WTC11 (cell line): ENCODE results near the gene LIN7A. TPM values are rescaled to one million over a fixed set of nuclear protein-coding genes. Genes with fewer than 3 reads are reported as not detected.

Source experiments
- ATAC-seq: fragments of 200-7000 bp; cut with Tn5 transposase; 2 replicates; pipeline ENCODE4 v1.10.0; 2021; ENCODE audit warnings: mild to moderate bottlenecking, moderate library complexity
- CTCF ChIA-PET: fragments of 300-600 bp; sonication (Branson Sonifier 250); formaldehyde crosslinking; loops from one replicate; lab custom pipeline; 2021; ENCODE audit warnings: antibody characterized with exemption; lab: Charles Lee
- POLR2A ChIA-PET: fragments of 350-600 bp; sonication (Branson Sonifier 250); formaldehyde crosslinking; loops from one replicate; lab custom pipeline; 2021; ENCODE audit warnings: antibody characterized with exemption; lab: Charles Lee
- DNase-seq: peaks from one replicate; pipeline ENCODE4 v3.0.0; 2021; ENCODE audit warnings: low spot score
- H3K27ac Mint-ChIP-seq: 2 replicates; pipeline ENCODE4 v1.8.0; 2021; ENCODE audit warnings: mixed read lengths
- H3K27me3 Mint-ChIP-seq: 2 replicates; pipeline ENCODE4 v1.8.0; 2021; ENCODE audit warnings: low read depth, mild to moderate bottlenecking, moderate library complexity, mixed read lengths
- H3K36me3 Mint-ChIP-seq: 2 replicates; pipeline ENCODE4 v1.8.0; 2021; ENCODE audit warnings: mixed read lengths
- H3K4me1 Mint-ChIP-seq: 2 replicates; pipeline ENCODE4 v1.8.0; 2022; ENCODE audit warnings: mixed read lengths
- H3K4me3 Mint-ChIP-seq: 2 replicates; pipeline ENCODE4 v1.8.0; 2021; ENCODE audit warnings: mild to moderate bottlenecking, moderate library complexity, mixed read lengths
- H3K9me3 Mint-ChIP-seq: 2 replicates; pipeline ENCODE4 v1.8.0; 2021; ENCODE audit warnings: mixed read lengths
- EMX1 ChIP-seq: fragments of 250-450 bp; sonication (Bioruptor Pico); IDR thresholded peaks from 2 replicates; pipeline ENCODE4 v1.8.0; 2021; ENCODE audit warnings: mild to moderate bottlenecking
- GRHL2 ChIP-seq: fragments of 250-450 bp; sonication (Bioruptor Pico); IDR thresholded peaks from 2 replicates; pipeline ENCODE4 v1.8.0; 2022; ENCODE audit warnings: mild to moderate bottlenecking, moderate library complexity; ENCODE audit not compliant: insufficient replicate concordance, severe bottlenecking
- GTF2I ChIP-seq: fragments of 250-450 bp; sonication (Bioruptor Pico); conservative IDR thresholded peaks from 2 replicates; pipeline ENCODE4 v1.4.0; 2021; ENCODE audit warnings: mild to moderate bottlenecking
- IRF2 ChIP-seq: sonication (generic); formaldehyde crosslinking; IDR thresholded peaks from 2 replicates; pipeline ENCODE4 v1.8.0; 2022; ENCODE audit warnings: low read depth, missing genetic modification reagents, borderline replicate concordance
- JUN ChIP-seq: sonication (generic); formaldehyde crosslinking; IDR thresholded peaks from 2 replicates; pipeline ENCODE4 v1.8.0; 2023; ENCODE audit warnings: mild to moderate bottlenecking, missing genetic modification reagents
- NFATC4 ChIP-seq: fragments of 250-450 bp; sonication (Bioruptor Pico); IDR thresholded peaks from 2 replicates; pipeline ENCODE4 v1.9.0; 2021; ENCODE audit warnings: mild to moderate bottlenecking
- NFE2L1 ChIP-seq: sonication (generic); formaldehyde crosslinking; IDR thresholded peaks from 2 replicates; pipeline ENCODE4 v1.8.1; 2023; ENCODE audit warnings: missing genetic modification reagents
- NR1H2 ChIP-seq: sonication (generic); formaldehyde crosslinking; IDR thresholded peaks from 2 replicates; pipeline ENCODE4 v1.9.0; 2021; ENCODE audit warnings: mild to moderate bottlenecking, moderate library complexity, missing genetic modification reagents
- NR2C2 ChIP-seq: sonication (generic); formaldehyde crosslinking; IDR thresholded peaks from 2 replicates; pipeline ENCODE4 v1.8.0; 2022; ENCODE audit warnings: mild to moderate bottlenecking, missing genetic modification reagents
- OVOL2 ChIP-seq: fragments of 250-450 bp; sonication (Bioruptor Pico); IDR thresholded peaks from 2 replicates; pipeline ENCODE4 v1.9.0; 2021; ENCODE audit warnings: mild to moderate bottlenecking, borderline replicate concordance
- RELA ChIP-seq: sonication (generic); formaldehyde crosslinking; IDR thresholded peaks from 2 replicates; pipeline ENCODE4 v1.8.1; 2022; ENCODE audit warnings: missing genetic modification reagents, mild to moderate bottlenecking, borderline replicate concordance
- RORB ChIP-seq: fragments of 250-450 bp; sonication (Bioruptor Pico); IDR thresholded peaks from 2 replicates; pipeline ENCODE4 v1.9.0; 2021; ENCODE audit warnings: mild to moderate bottlenecking
- SP1 ChIP-seq: sonication (generic); formaldehyde crosslinking; conservative IDR thresholded peaks from 2 replicates; pipeline ENCODE4 v1.8.1; 2022; ENCODE audit warnings: missing genetic modification reagents
- TCF7 ChIP-seq: sonication (generic); formaldehyde crosslinking; IDR thresholded peaks from 2 replicates; pipeline ENCODE4 v1.8.0; 2022; ENCODE audit warnings: mild to moderate bottlenecking, low read depth, missing genetic modification reagents, moderate library complexity
- TEAD4 ChIP-seq: sonication (generic); formaldehyde crosslinking; IDR thresholded peaks from 2 replicates; pipeline ENCODE4 v1.8.0; 2022; ENCODE audit warnings: mild to moderate bottlenecking, missing genetic modification reagents
- ZBTB21 ChIP-seq: sonication (generic); formaldehyde crosslinking; IDR thresholded peaks from 2 replicates; pipeline ENCODE4 v1.8.1; 2023; ENCODE audit warnings: mild to moderate bottlenecking, missing genetic modification reagents, borderline replicate concordance
- ZNF263 ChIP-seq: sonication (generic); formaldehyde crosslinking; IDR thresholded peaks from 2 replicates; pipeline ENCODE4 v1.8.1; 2022; ENCODE audit warnings: low read depth, mild to moderate bottlenecking, moderate library complexity, missing genetic modification reagents
- ZNF317 ChIP-seq: sonication (generic); formaldehyde crosslinking; IDR thresholded peaks from 2 replicates; pipeline ENCODE4 v1.8.1; 2023; ENCODE audit warnings: low read depth, mild to moderate bottlenecking, moderate library complexity, missing genetic modification reagents, borderline replicate concordance
- ZNF396 ChIP-seq: fragments of 250-450 bp; sonication (Bioruptor Pico); IDR thresholded peaks from 2 replicates; pipeline ENCODE4 v1.8.0; 2021; ENCODE audit warnings: mild to moderate bottlenecking, moderate library complexity, borderline replicate concordance
- total RNA-seq: library from RNA; stranded (reverse); gene quantifications from 3 replicates; pipeline ENCODE4 v1.2.3, GENCODE V29; 2021
- TF ChIP-seq, protein P1 (sequence below): sonication (generic); formaldehyde crosslinking; IDR thresholded peaks from 2 replicates; pipeline ENCODE4 v1.8.1; 2023; ENCODE audit warnings: mild to moderate bottlenecking, moderate library complexity, missing genetic modification reagents
- TF ChIP-seq, protein P2 (sequence below): sonication (generic); formaldehyde crosslinking; IDR thresholded peaks from 2 replicates; pipeline ENCODE4 v1.8.1; 2022; ENCODE audit warnings: mild to moderate bottlenecking, missing genetic modification reagents, moderate library complexity, borderline replicate concordance
- TF ChIP-seq, protein P3 (sequence below): sonication (generic); formaldehyde crosslinking; IDR thresholded peaks from 2 replicates; pipeline ENCODE4 v1.8.0; 2022; ENCODE audit warnings: mild to moderate bottlenecking, missing genetic modification reagents
- TF ChIP-seq, protein P4 (sequence below): fragments of 250-450 bp; sonication (Bioruptor Pico); IDR thresholded peaks from 2 replicates; pipeline ENCODE4 v1.9.0; 2021; ENCODE audit warnings: mild to moderate bottlenecking
- TF ChIP-seq, protein P5 (sequence below): sonication (generic); formaldehyde crosslinking; IDR thresholded peaks from 2 replicates; pipeline ENCODE4 v1.8.1; 2023; ENCODE audit warnings: mild to moderate bottlenecking, missing genetic modification reagents
- TF ChIP-seq, protein P6 (sequence below): fragments of 250-450 bp; sonication (Bioruptor Pico); IDR thresholded peaks from 2 replicates; pipeline ENCODE4 v1.9.0; 2021; ENCODE audit warnings: mild to moderate bottlenecking

Gene LIN7A
- total RNA-seq, 1 experiment from 2014 or later, result 8.5 TPM

DNA sequence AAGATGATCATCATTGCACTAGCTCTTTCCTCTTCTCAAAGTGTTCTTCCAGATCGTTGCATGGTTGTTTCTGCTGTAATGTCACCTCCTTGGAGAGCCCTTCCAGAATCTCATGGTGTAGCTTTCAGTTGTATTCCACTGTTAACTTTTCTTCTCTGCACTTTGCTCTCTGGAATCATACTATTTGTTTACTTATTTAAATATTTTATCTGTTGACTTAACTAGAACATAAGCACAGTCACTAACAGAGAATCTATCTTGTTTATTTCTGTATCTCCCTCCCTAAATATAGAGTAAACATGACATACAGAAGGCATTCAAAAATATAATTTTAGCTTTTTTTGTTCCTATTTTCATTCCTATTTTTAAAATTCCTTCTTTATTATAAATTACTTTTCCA, 11.8 kb downstream of the LIN7A start:
- ATAC-seq, result no peak
- no peak for DNase-seq
- Mint-ChIP-seq H3K4me3 (no peak overlapping the region), H3K36me3 (peaks cover 9% of the 10 kb centered on the region), H3K9me3 (peaks cover 8% of the 10 kb centered on the region), H3K27me3 (no peaks in the 10 kb centered on the region), H3K27ac (no peak overlapping the region), H3K4me1 (peaks cover 4% of the 10 kb centered on the region; the same call in 1 of the 2 replicates)
- CTCF ChIA-PET, result no interaction called here
- TF ChIP-seq EMX1 (CRISPR knock-in tag), result no peak
- no peak for TF ChIP-seq GTF2I (CRISPR knock-in tag)
- TF ChIP-seq, protein P1, sequence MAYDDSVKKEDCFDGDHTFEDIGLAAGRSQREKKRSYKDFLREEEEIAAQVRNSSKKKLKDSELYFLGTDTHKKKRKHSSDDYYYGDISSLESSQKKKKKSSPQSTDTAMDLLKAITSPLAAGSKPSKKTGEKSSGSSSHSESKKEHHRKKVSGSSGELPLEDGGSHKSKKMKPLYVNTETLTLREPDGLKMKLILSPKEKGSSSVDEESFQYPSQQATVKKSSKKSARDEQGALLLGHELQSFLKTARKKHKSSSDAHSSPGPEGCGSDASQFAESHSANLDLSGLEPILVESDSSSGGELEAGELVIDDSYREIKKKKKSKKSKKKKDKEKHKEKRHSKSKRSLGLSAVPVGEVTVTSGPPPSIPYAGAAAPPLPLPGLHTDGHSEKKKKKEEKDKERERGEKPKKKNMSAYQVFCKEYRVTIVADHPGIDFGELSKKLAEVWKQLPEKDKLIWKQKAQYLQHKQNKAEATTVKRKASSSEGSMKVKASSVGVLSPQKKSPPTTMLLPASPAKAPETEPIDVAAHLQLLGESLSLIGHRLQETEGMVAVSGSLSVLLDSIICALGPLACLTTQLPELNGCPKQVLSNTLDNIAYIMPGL (CRISPR knock-in tag), result no peak
- POLR2A ChIA-PET, result no interaction called here

DNA sequence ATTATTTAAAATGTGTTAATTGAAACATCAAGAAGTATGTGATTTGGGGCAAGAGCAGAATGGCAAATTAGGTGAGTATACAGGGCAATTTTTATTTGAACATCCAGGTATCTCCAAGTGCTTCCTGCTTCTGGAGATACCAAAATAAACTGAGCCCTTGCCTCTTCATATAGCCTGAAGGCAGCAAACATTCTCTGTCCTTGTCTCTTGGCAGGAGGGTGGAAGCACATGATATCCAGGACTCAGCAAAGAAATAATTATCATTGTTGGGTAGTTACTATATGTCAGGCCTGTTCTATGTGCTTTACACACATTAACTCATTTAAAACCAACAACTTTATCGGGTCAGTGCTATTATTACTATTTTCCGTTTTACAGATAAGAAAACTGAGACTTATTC, 12.5 kb downstream of the LIN7A start:
- H3K27me3 Mint-ChIP-seq, result no peaks in the 10 kb centered on the region
- ChIA-PET CTCF (no interaction called here), POLR2A (no interaction called here)
- no peaks in the 10 kb centered on the region for H3K4me1 Mint-ChIP-seq
- no peak for ATAC-seq
- H3K36me3 Mint-ChIP-seq, result peaks cover 9% of the 10 kb centered on the region
- H3K27ac Mint-ChIP-seq, result no peak overlapping the region
- TF ChIP-seq EMX1 (CRISPR knock-in tag), result no peak
- no peak for TF ChIP-seq ZNF317 (CRISPR knock-in tag)
- no peak for TF ChIP-seq SP1 (CRISPR knock-in tag)
- no peak for TF ChIP-seq RORB
- no peak for TF ChIP-seq TEAD4 (CRISPR knock-in tag)
- no peak for TF ChIP-seq ZNF396
- TF ChIP-seq RELA (CRISPR knock-in tag), result no peak
- TF ChIP-seq JUN (CRISPR knock-in tag), result no peak
- no peak for TF ChIP-seq NR1H2 (CRISPR knock-in tag)
- no peak for TF ChIP-seq ZNF263
- no peak for TF ChIP-seq IRF2 (CRISPR knock-in tag)
- no peak for TF ChIP-seq NFATC4 (CRISPR knock-in tag)
- TF ChIP-seq TCF7 (CRISPR knock-in tag), result no peak
- TF ChIP-seq NR2C2 (CRISPR knock-in tag), result no peak
- no peak for TF ChIP-seq GRHL2 (CRISPR knock-in tag)
- TF ChIP-seq, protein P2, sequence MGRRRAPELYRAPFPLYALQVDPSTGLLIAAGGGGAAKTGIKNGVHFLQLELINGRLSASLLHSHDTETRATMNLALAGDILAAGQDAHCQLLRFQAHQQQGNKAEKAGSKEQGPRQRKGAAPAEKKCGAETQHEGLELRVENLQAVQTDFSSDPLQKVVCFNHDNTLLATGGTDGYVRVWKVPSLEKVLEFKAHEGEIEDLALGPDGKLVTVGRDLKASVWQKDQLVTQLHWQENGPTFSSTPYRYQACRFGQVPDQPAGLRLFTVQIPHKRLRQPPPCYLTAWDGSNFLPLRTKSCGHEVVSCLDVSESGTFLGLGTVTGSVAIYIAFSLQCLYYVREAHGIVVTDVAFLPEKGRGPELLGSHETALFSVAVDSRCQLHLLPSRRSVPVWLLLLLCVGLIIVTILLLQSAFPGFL (CRISPR knock-in tag), result no peak
- TF ChIP-seq OVOL2 (CRISPR knock-in tag), result no peak
- no peak for DNase-seq
- no peak overlapping the region for H3K4me3 Mint-ChIP-seq
- peaks cover 8% of the 10 kb centered on the region for H3K9me3 Mint-ChIP-seq

DNA sequence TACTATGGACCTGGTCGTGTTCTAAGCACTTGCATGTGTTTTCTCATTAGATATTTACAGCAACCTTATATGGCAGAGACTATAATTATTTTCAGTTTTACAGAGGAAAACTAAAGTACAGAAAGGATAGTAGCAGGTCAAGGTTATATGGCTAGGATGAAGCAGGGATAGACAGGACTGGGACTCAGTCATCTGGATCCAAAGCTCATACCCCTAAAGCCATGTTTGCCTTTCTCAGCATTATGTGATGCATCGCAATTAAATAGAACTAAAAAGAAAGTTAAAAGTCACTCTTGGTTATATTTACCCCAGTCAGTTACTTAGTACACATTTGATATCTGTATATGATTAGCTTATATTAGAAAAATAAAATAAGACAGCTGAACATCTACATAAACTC, 13.3 kb downstream of the LIN7A start:
- H3K27ac Mint-ChIP-seq, result no peak overlapping the region
- ATAC-seq (no peak), DNase-seq (no peak)
- CTCF ChIA-PET, result no interaction called here
- no peaks in the 10 kb centered on the region for H3K27me3 Mint-ChIP-seq
- no peaks in the 10 kb centered on the region for H3K4me1 Mint-ChIP-seq
- no peak overlapping the region for H3K4me3 Mint-ChIP-seq
- peaks cover 8% of the 10 kb centered on the region for H3K9me3 Mint-ChIP-seq
- POLR2A ChIA-PET, result interaction anchor here (1.1 kb wide), 1 partner anchor 13 kb away, joined by 4 read pairs; the partner anchor contains the start of gene LIN7A
- H3K36me3 Mint-ChIP-seq, result peaks cover 9% of the 10 kb centered on the region
- TF ChIP-seq NFE2L1 (CRISPR knock-in tag), result no peak
- TF ChIP-seq ZNF317 (CRISPR knock-in tag), result no peak
- TF ChIP-seq, protein P3, sequence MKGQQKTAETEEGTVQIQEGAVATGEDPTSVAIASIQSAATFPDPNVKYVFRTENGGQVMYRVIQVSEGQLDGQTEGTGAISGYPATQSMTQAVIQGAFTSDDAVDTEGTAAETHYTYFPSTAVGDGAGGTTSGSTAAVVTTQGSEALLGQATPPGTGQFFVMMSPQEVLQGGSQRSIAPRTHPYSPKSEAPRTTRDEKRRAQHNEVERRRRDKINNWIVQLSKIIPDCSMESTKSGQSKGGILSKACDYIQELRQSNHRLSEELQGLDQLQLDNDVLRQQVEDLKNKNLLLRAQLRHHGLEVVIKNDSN (CRISPR knock-in tag), result no peak
- TF ChIP-seq ZNF263, result no peak
- TF ChIP-seq, protein P4, sequence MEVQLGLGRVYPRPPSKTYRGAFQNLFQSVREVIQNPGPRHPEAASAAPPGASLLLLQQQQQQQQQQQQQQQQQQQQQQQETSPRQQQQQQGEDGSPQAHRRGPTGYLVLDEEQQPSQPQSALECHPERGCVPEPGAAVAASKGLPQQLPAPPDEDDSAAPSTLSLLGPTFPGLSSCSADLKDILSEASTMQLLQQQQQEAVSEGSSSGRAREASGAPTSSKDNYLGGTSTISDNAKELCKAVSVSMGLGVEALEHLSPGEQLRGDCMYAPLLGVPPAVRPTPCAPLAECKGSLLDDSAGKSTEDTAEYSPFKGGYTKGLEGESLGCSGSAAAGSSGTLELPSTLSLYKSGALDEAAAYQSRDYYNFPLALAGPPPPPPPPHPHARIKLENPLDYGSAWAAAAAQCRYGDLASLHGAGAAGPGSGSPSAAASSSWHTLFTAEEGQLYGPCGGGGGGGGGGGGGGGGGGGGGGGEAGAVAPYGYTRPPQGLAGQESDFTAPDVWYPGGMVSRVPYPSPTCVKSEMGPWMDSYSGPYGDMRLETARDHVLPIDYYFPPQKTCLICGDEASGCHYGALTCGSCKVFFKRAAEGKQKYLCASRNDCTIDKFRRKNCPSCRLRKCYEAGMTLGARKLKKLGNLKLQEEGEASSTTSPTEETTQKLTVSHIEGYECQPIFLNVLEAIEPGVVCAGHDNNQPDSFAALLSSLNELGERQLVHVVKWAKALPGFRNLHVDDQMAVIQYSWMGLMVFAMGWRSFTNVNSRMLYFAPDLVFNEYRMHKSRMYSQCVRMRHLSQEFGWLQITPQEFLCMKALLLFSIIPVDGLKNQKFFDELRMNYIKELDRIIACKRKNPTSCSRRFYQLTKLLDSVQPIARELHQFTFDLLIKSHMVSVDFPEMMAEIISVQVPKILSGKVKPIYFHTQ (CRISPR knock-in tag), result no peak
- TF ChIP-seq, protein P5, sequence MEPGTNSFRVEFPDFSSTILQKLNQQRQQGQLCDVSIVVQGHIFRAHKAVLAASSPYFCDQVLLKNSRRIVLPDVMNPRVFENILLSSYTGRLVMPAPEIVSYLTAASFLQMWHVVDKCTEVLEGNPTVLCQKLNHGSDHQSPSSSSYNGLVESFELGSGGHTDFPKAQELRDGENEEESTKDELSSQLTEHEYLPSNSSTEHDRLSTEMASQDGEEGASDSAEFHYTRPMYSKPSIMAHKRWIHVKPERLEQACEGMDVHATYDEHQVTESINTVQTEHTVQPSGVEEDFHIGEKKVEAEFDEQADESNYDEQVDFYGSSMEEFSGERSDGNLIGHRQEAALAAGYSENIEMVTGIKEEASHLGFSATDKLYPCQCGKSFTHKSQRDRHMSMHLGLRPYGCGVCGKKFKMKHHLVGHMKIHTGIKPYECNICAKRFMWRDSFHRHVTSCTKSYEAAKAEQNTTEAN (CRISPR knock-in tag), result no peak
- TF ChIP-seq ZBTB21 (CRISPR knock-in tag), result no peak
- TF ChIP-seq, protein P6, sequence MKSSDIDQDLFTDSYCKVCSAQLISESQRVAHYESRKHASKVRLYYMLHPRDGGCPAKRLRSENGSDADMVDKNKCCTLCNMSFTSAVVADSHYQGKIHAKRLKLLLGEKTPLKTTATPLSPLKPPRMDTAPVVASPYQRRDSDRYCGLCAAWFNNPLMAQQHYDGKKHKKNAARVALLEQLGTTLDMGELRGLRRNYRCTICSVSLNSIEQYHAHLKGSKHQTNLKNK (CRISPR knock-in tag), result no peak
